ENCODE results near the gene MNS1. TPM values are rescaled to one million over a fixed set of nuclear protein-coding genes. Genes with fewer than 3 reads are reported as not detected.

MNS1 gene
- total and polyA plus RNA-seq, 2 experiments from 2014 or later: 2.9 to 3.6 TPM

DNA sequence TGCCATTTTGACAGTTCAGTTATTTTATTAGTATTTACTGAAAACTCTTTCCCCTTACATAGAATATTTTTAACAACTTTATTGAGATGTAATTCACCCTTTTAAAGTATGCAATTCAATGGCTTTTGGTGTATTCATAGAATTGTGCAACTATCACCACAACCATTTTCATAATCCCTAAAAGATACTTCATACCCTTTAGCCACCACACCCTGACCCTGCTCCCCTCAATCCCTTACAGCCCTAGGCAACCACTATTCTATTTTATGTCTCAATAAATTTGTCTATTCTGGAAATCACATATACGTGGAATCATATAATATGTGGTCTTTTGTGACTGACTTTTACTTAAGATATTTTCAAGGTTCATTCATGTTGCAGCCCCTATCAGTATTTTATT lies 70.0 kb downstream of the MNS1 start:
- no peaks in the 10 kb centered on the region for H3K79me2 ChIP-seq (ENCODE audit: insufficient read depth)
- TF ChIP-seq EZH2phosphoT487 (IDR thresholded peaks at IDR 0.05; ENCODE audit: insufficient read depth, low read depth) (no peak), EZH2 (IDR thresholded peaks at IDR 0.05; ENCODE audit: insufficient read depth, poor library complexity, severe bottlenecking) (no peak)
- H2AFZ ChIP-seq: no peak overlapping the region
- no peaks in the 10 kb centered on the region for H3K4me1 ChIP-seq (ENCODE audit: insufficient read depth)
- H3K27ac ChIP-seq: no peak overlapping the region
- in situ Hi-C loops (cut with MboI): no loop called here
- no peak overlapping the region for H3K9ac ChIP-seq
- no peaks in the 10 kb centered on the region for H3K9me2 ChIP-seq (ENCODE audit: insufficient read depth)
- no peak for DNase-seq
- H3K4me2 ChIP-seq (ENCODE audit: unreplicated experiment): no peak overlapping the region
- no peaks in the 10 kb centered on the region for H3K9me3 ChIP-seq (ENCODE audit: low read depth)
- no peaks in the 10 kb centered on the region for H3F3A ChIP-seq (ENCODE audit: insufficient read depth)
- no peaks in the 10 kb centered on the region for H3K36me3 ChIP-seq (ENCODE audit: low read depth)
- H4K20me1 ChIP-seq (ENCODE audit: insufficient read depth): no peaks in the 10 kb centered on the region
- 77 to 78% methylated on average over 1 of the region's 1 CpG for WGBS, 2 experiments (ENCODE audit: low coverage in 1 of 2, low lambda C conversion rate in 2 of 2, missing lambda C conversion rate in 2 of 2)
- H3K27me3 ChIP-seq (replicated peaks; ENCODE audit: insufficient read depth): no peaks in the 10 kb centered on the region
- no peak overlapping the region for H3K4me3 ChIP-seq

- Histone ChIP-seq H3K9me2 (ENCODE audit: insufficient read depth) (no peaks in the 10 kb centered on the region), H2AFZ (no peak overlapping the region), H3K79me2 (ENCODE audit: insufficient read depth) (no peaks in the 10 kb centered on the region), H3K4me3 (no peak overlapping the region), H3K4me1 (ENCODE audit: insufficient read depth) (no peaks in the 10 kb centered on the region), H3K9me3 (ENCODE audit: low read depth) (no peaks in the 10 kb centered on the region), H3K36me3 (ENCODE audit: low read depth) (no peaks in the 10 kb centered on the region), H4K20me1 (ENCODE audit: insufficient read depth) (no peaks in the 10 kb centered on the region), H3K4me2 (ENCODE audit: unreplicated experiment) (no peak overlapping the region), H3K9ac (no peak overlapping the region), H3K27me3 (replicated peaks; ENCODE audit: insufficient read depth) (no peaks in the 10 kb centered on the region), H3K27ac (no peak overlapping the region), H3F3A (ENCODE audit: insufficient read depth) (no peaks in the 10 kb centered on the region)
- no peak for TF ChIP-seq EZH2 (IDR thresholded peaks at IDR 0.05; ENCODE audit: insufficient read depth, poor library complexity, severe bottlenecking)
- no peak for TF ChIP-seq EZH2phosphoT487 (IDR thresholded peaks at IDR 0.05; ENCODE audit: insufficient read depth, low read depth)
- WGBS, 2 experiments (ENCODE audit: low coverage in 1 of 2, low lambda C conversion rate in 2 of 2, missing lambda C conversion rate in 2 of 2): 97 to 100% methylated on average over 1 of the region's 1 CpG
- in situ Hi-C loops (cut with MboI): no loop called here
- no peak for DNase-seq
Measured at GRCh38 chr15:56393277-56393676, 71.7 kb downstream of the MNS1 start.

DNA sequence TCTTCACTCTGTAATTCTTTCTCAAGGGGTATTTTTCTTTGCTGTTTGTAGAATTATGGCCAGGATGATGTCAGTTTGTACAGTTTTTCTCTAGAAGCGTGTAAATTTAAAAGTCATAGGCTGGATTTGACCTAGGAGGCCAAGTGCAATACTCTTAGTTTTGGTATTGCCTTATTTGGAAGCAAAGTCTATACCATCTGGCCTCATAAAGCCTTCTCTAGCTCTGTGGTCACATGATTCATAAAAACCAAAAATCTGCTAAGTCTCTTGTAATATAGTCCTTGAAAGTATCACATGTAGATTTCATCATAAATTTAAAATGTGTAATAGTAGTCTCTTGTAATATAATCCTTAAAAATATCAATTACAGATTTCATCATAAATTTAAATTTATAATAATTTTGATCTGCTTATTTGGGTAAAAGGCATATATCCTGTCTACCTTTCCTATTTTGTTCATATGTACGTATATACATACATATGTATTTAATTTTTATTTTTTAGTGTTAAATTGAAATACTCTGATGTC lies 74.1 kb downstream of the MNS1 start:
- 84 to 89% methylated on average over 2 of the region's 2 CpGs for WGBS, 2 experiments (ENCODE audit: low coverage in 1 of 2, low lambda C conversion rate in 2 of 2, missing lambda C conversion rate in 2 of 2)
- no peak overlapping the region for H3K4me2 ChIP-seq (ENCODE audit: unreplicated experiment)

DNA sequence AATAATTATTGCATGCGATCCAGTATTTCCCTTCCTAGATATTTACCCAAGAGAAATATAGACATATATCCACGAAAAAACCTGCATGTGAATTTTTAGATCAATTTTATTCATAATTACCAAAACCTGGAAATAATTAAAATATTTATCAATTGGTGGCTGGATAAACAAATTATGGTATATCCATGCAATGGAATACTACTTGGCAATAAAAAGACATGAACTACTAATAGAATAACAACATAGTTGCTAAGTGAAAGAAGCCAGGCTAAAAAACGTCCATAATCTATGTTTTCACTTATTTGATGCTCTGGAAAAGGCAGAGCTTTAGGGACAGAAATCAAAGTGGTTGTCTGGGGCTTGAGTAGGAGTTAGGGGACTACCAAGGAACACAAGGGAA lies 79.0 kb downstream of the MNS1 start:
- TF ChIP-seq EZH2 (IDR thresholded peaks at IDR 0.05; ENCODE audit: insufficient read depth, poor library complexity, severe bottlenecking) (no peak), EZH2phosphoT487 (IDR thresholded peaks at IDR 0.05; ENCODE audit: insufficient read depth, low read depth) (no peak)
- in situ Hi-C loops (cut with MboI): no loop called here
- Histone ChIP-seq H3K4me2 (ENCODE audit: unreplicated experiment) (no peak overlapping the region), H3F3A (ENCODE audit: insufficient read depth) (no peaks in the 10 kb centered on the region), H3K9ac (no peak overlapping the region), H3K27ac (no peak overlapping the region), H3K9me3 (ENCODE audit: low read depth) (no peaks in the 10 kb centered on the region), H2AFZ (no peak overlapping the region), H3K27me3 (replicated peaks; ENCODE audit: insufficient read depth) (no peaks in the 10 kb centered on the region), H3K9me2 (ENCODE audit: insufficient read depth) (no peaks in the 10 kb centered on the region), H3K36me3 (ENCODE audit: low read depth) (no peaks in the 10 kb centered on the region), H4K20me1 (ENCODE audit: insufficient read depth) (no peaks in the 10 kb centered on the region), H3K4me3 (no peak overlapping the region), H3K4me1 (ENCODE audit: insufficient read depth) (no peaks in the 10 kb centered on the region), H3K79me2 (ENCODE audit: insufficient read depth) (no peaks in the 10 kb centered on the region)
- 63 to 68% methylated on average over 3 of the region's 3 CpGs for WGBS, 2 experiments (ENCODE audit: low coverage in 1 of 2, low lambda C conversion rate in 2 of 2, missing lambda C conversion rate in 2 of 2)
- DNase-seq: no peak

More for the DNA sequence above, 74.1 kb downstream of the MNS1 start:
- no peaks in the 10 kb centered on the region for H3K27me3 ChIP-seq (replicated peaks; ENCODE audit: insufficient read depth)
- DNase-seq: no peak
- H3F3A ChIP-seq (ENCODE audit: insufficient read depth): no peaks in the 10 kb centered on the region
- no peak overlapping the region for H3K9ac ChIP-seq
- H2AFZ ChIP-seq: no peak overlapping the region
- TF ChIP-seq EZH2phosphoT487 (IDR thresholded peaks at IDR 0.05; ENCODE audit: insufficient read depth, low read depth) (no peak), EZH2 (IDR thresholded peaks at IDR 0.05; ENCODE audit: insufficient read depth, poor library complexity, severe bottlenecking) (no peak)
- no peaks in the 10 kb centered on the region for H3K4me1 ChIP-seq (ENCODE audit: insufficient read depth)
- H3K4me3 ChIP-seq: no peak overlapping the region
- H3K79me2 ChIP-seq (ENCODE audit: insufficient read depth): no peaks in the 10 kb centered on the region
- no peaks in the 10 kb centered on the region for H4K20me1 ChIP-seq (ENCODE audit: insufficient read depth)
- no peaks in the 10 kb centered on the region for H3K36me3 ChIP-seq (ENCODE audit: low read depth)
- H3K9me2 ChIP-seq (ENCODE audit: insufficient read depth): no peaks in the 10 kb centered on the region
- H3K9me3 ChIP-seq (ENCODE audit: low read depth): no peaks in the 10 kb centered on the region
- in situ Hi-C loops (cut with MboI): no loop called here
- no peak overlapping the region for H3K27ac ChIP-seq

DNA sequence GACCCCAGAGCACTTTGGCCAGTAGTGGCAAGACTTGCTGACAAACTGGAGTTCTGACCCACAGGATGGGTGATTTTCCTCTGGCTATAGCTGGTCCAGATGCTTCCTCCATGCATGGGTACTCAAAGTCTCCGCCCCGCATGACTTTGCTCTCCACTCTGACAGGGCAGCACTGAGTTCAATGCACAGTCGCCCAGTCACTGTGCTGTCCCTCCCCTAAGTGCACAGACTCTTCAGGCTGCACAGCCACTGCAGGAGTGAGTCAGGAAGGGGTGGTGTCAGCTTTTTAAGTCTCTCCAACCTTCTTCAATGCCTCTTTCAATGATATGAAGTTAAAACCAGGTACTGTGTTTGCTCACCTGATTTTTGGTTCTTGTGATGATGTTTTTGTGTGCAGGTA lies 81.9 kb downstream of the MNS1 start:
- DNase-seq: peak; percentile 1

More for the DNA sequence above, 81.9 kb downstream of the MNS1 start:
- no peak overlapping the region for H3K4me2 ChIP-seq (ENCODE audit: unreplicated experiment)
- H3K27me3 ChIP-seq (replicated peaks; ENCODE audit: insufficient read depth): no peaks in the 10 kb centered on the region
- no peaks in the 10 kb centered on the region for H4K20me1 ChIP-seq (ENCODE audit: insufficient read depth)
- no peak overlapping the region for H3K9ac ChIP-seq
- in situ Hi-C loops (cut with MboI): no loop called here
- H3F3A ChIP-seq (ENCODE audit: insufficient read depth): no peaks in the 10 kb centered on the region
- H3K4me1 ChIP-seq (ENCODE audit: insufficient read depth): no peaks in the 10 kb centered on the region
- H2AFZ ChIP-seq: no peak overlapping the region
- 82 to 94% methylated on average over 3 of the region's 3 CpGs for WGBS, 2 experiments (ENCODE audit: low coverage in 1 of 2, low lambda C conversion rate in 2 of 2, missing lambda C conversion rate in 2 of 2)
- H3K9me3 ChIP-seq (ENCODE audit: low read depth): no peaks in the 10 kb centered on the region
- no peak overlapping the region for H3K4me3 ChIP-seq
- no peaks in the 10 kb centered on the region for H3K79me2 ChIP-seq (ENCODE audit: insufficient read depth)
- H3K9me2 ChIP-seq (ENCODE audit: insufficient read depth): no peaks in the 10 kb centered on the region
- no peak overlapping the region for H3K27ac ChIP-seq
- no peaks in the 10 kb centered on the region for H3K36me3 ChIP-seq (ENCODE audit: low read depth)
- TF ChIP-seq EZH2 (IDR thresholded peaks at IDR 0.05; ENCODE audit: insufficient read depth, poor library complexity, severe bottlenecking): no peak
- no peak for TF ChIP-seq EZH2phosphoT487 (IDR thresholded peaks at IDR 0.05; ENCODE audit: insufficient read depth, low read depth)

Other genes with a start within 250 kb of the MNS1 start
- gene RFX7, start 221.3 kb downstream of the MNS1 start, total RNA-seq (2014; rRNA removed; shearing (Covaris generic)): 5.8 and 6.3 TPM in 2 replicates
- 4.0 and 4.4 TPM in 2 replicates for gene RFX7, start 221.3 kb downstream of the MNS1 start, polyA plus RNA-seq (2016; fragmentation: Nextera tagmentation; extraction: Ambion mirVana)
- 3.7 and 4.3 TPM in 2 replicates for gene TEX9, start 99.7 kb downstream of the MNS1 start, total RNA-seq (2014; rRNA removed; shearing (Covaris generic))
- 3.5 and 3.6 TPM in 2 replicates for gene TEX9, start 99.7 kb downstream of the MNS1 start, polyA plus RNA-seq (2016; fragmentation: Nextera tagmentation; extraction: Ambion mirVana)